Lower lobe of right lung (tissue), 2 donors: ENCODE measurements around the gene RSRC2. TPM values are rescaled to one million over a fixed set of nuclear protein-coding genes. Genes with fewer than 3 reads are reported as not detected.

Experiments
- ATAC-seq, 2 donors: fragments of 200-7000 bp; cut with Tn5 transposase; one replicate each; pipeline ENCODE4 v1.9.1; 2020 to 2022; ENCODE audit warnings: mild to moderate bottlenecking in 2 of 2, moderate library complexity in 2 of 2
- DNase-seq: peaks from one replicate; pipeline ENCODE4 v3.0.0-alpha.2; 2020
- H3K27ac ChIP-seq: fragments of 200-600 bp; one replicate; pipeline ENCODE4 v1.8.0; 2022
- H3K27me3 ChIP-seq: fragments of 200-600 bp; one replicate; pipeline ENCODE4 v1.8.0; 2022; ENCODE audit warnings: low read depth
- H3K36me3 ChIP-seq: fragments of 200-600 bp; one replicate; pipeline ENCODE4 v1.8.0; 2022; ENCODE audit warnings: mild to moderate bottlenecking
- H3K4me1 ChIP-seq: fragments of 200-600 bp; one replicate; pipeline ENCODE4 v1.8.0; 2022
- H3K4me3 ChIP-seq: fragments of 200-600 bp; one replicate; pipeline ENCODE4 v1.8.0; 2022; ENCODE audit warnings: mild to moderate bottlenecking
- H3K9me3 ChIP-seq: fragments of 200-600 bp; one replicate; pipeline ENCODE4 v1.8.0; 2022
- CTCF ChIP-seq: fragments of 200-600 bp; IDR thresholded peaks from one replicate; pipeline ENCODE4 v1.8.0; 2022; ENCODE audit warnings: antibody characterized with exemption, mild to moderate bottlenecking
- intact Hi-C: fragments of 100-400 bp; cut with DNase I; formaldehyde crosslinking; loops from one replicate; pipeline ENCODE4 v1.11.0; 2022
- total RNA-seq: library from RNA; stranded (reverse); fragmentation: NEBNext Ultra II Directional; extraction: Animal tissue kit (Norgen Biotek cat#: 25700); gene quantifications from one replicate; pipeline ENCODE4 v1.2.1, GENCODE V29; 2021
- donor health status: DM: no; HTN: yes; CAD: no; lungs with severe emphysema.

Gene RSRC2
- total RNA-seq, 1 donor from 2014 or later: 59.1 TPM

- intact Hi-C loops: no loop called here
- TF ChIP-seq CTCF: no peak
- no peaks in the 10 kb centered on the region for H3K4me1 ChIP-seq
- no peaks in the 10 kb centered on the region for H3K27me3 ChIP-seq
- H3K4me3 ChIP-seq: no peak overlapping the region
- no peak overlapping the region for H3K27ac ChIP-seq
- no peaks in the 10 kb centered on the region for H3K36me3 ChIP-seq
- DNase-seq (no peak), ATAC-seq (no peak)
- no peaks in the 10 kb centered on the region for H3K9me3 ChIP-seq
Measured at GRCh38 chr12:122454739-122455138, 72.0 kb downstream of the RSRC2 start.

GRCh38 chr12:122454250-122454721 is 72.5 kb downstream of the RSRC2 start:
- ATAC-seq (no peak), DNase-seq (no peak)
- Histone ChIP-seq H3K36me3 (no peaks in the 10 kb centered on the region), H3K4me1 (no peaks in the 10 kb centered on the region), H3K27ac (no peak overlapping the region), H3K9me3 (no peaks in the 10 kb centered on the region), H3K27me3 (no peaks in the 10 kb centered on the region), H3K4me3 (no peak overlapping the region)
- no peak for TF ChIP-seq CTCF
- intact Hi-C loops: no loop called here

Other genes starting within 250 kb of the RSRC2 start
- 78.2 TPM for gene CLIP1, start 104.3 kb downstream of the RSRC2 start, total RNA-seq
- 23.5 TPM for gene ZCCHC8, start 26.0 kb downstream of the RSRC2 start, total RNA-seq
- gene KNTC1, start 313 bp upstream of the RSRC2 start, total RNA-seq: 8.7 TPM
- gene HCAR2, start 176.4 kb upstream of the RSRC2 start, total RNA-seq: 26.2 TPM
- 6.9 TPM for gene HCAR3, start 189.9 kb upstream of the RSRC2 start, total RNA-seq
- gene HCAR1, start 203.9 kb upstream of the RSRC2 start, total RNA-seq: 1.6 TPM
- gene DENR, start 225.9 kb upstream of the RSRC2 start, total RNA-seq: 30.9 TPM
- gene CCDC62, start 247.6 kb upstream of the RSRC2 start, total RNA-seq: 0.44 TPM